Measurements from ENCODE around the gene CDC20. TPM values are rescaled to one million over a fixed set of nuclear protein-coding genes. Genes with fewer than 3 reads are reported as not detected.
A peak's percentile ranks its signal among the peaks of the same experiment; 100 is the strongest.

CDC20 gene
- total and polyA plus RNA-seq, 2 of the 8 experiments (the other 6 are each of a cell fraction or from before 2014, with no cell fraction given), result 214 to 221 TPM

DNA sequence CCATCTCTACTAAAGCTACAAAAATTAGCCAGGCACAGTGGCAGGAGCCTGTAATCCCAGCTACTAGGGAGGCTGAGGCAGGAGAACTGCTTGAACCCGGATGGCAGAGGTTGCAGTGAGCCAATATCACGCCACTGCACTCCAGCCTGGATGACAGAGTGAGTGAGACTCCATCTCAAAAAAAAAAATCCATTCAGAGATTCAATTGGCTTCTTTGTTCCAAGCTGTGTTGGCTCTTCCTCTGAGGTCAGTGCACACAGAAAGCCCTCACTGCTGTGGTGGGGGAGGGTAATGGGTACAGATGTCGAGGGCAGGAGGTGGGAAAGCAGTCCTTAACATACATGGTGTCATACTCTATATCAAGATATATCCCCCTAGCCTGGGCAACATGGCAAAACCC lies 43.3 kb upstream of the CDC20 start:
- Histone ChIP-seq H3K79me2 (ENCODE audit: control insufficient read depth in 1 of 2, insufficient read depth in 2 of 2, low read length in 2 of 2) (no peaks in the 10 kb centered on the region), H3K4me2 (ENCODE audit: insufficient read depth in 1 of 2, low read depth in 2 of 2, low read length in 2 of 2) (no peak overlapping the region), H3K36me3 (ENCODE audit: control insufficient read depth in 2 of 4, insufficient read depth in 4 of 4, low read length in 3 of 4) (no peaks in the 10 kb centered on the region), H2BK120ac (replicated peaks; ENCODE audit: low read depth, low read length) (no peak overlapping the region), H3K9ac (replicated peaks in 1 of 4; ENCODE audit: extremely low read depth in 1 of 4, low read depth in 3 of 4, low read length in 3 of 4) (no peak overlapping the region), H3K27me3 (replicated peaks in 1 of 4; ENCODE audit: control insufficient read depth in 3 of 4, extremely low read depth in 1 of 4, insufficient read depth in 3 of 4, low read length in 3 of 4) (no peaks in the 10 kb centered on the region; a peak in 2 of 7 replicates), H4K8ac (ENCODE audit: extremely low read depth, insufficient read depth, low read length) (peak overlapping the region; percentile 35; the same call in 1 of the 2 replicates), H2BK20ac (ENCODE audit: low read length) (no peak overlapping the region), H2BK5ac (ENCODE audit: low read depth, low read length) (no peak overlapping the region), H2BK15ac (ENCODE audit: low read length) (no peak overlapping the region), H3K4ac (replicated peaks; ENCODE audit: insufficient read length, low read depth, low read length) (no peak overlapping the region), H3K27ac (ENCODE audit: low read depth, low read length) (no peak overlapping the region), H3K4me1 (replicated peaks in 1 of 4; ENCODE audit: control insufficient read depth in 3 of 4, insufficient read depth in 4 of 4, low read length in 3 of 4) (peaks cover 0 to 5% (median 0%) of the 10 kb centered on the region in 4 experiments; a peak in 1 of 7 replicates), H3K14ac (ENCODE audit: insufficient read length) (no peak overlapping the region), H3K23ac (ENCODE audit: insufficient read length) (no peak overlapping the region), H3K79me1 (ENCODE audit: low read depth, low read length) (no peaks in the 10 kb centered on the region), H3K23me2 (ENCODE audit: low read depth, low read length) (no peaks in the 10 kb centered on the region), H4K5ac (ENCODE audit: insufficient read length, low read depth, low read length) (no peak overlapping the region), H3K4me3 (ENCODE audit: extremely low read depth in 1 of 4, insufficient read depth in 2 of 4, low read depth in 3 of 4, low read length in 4 of 4) (no peak overlapping the region), H4K20me1 (replicated peaks in 1 of 2; ENCODE audit: control insufficient read depth in 1 of 2, insufficient read depth in 2 of 2, low read length in 2 of 2) (no peaks in the 10 kb centered on the region), H2BK12ac (ENCODE audit: low read depth, low read length) (no peak overlapping the region), H2AK5ac (ENCODE audit: low read depth, low read length) (no peak overlapping the region), H3K18ac (ENCODE audit: extremely low read depth, low read length) (no peak overlapping the region), H3K56ac (replicated peaks; ENCODE audit: insufficient read length, low read depth, low read length) (no peak overlapping the region), H4K91ac (replicated peaks; ENCODE audit: insufficient read length, low read length) (no peak overlapping the region), H2AFZ (ENCODE audit: low read length) (no peak overlapping the region), H3K9me3 (ENCODE audit: insufficient read depth in 2 of 2, low read depth in 1 of 2, low read length in 1 of 2) (no peaks in the 10 kb centered on the region)
- DNase-seq (ENCODE audit: low read depth in 1 of 2, low spot score in 2 of 2) (no peak), FAIRE-seq (no peak)
- TF ChIP-seq EP300 (IDR thresholded peaks at IDR 0.05; ENCODE audit: borderline replicate concordance in 1 of 2, low read depth in 2 of 2, low read length in 2 of 2), result no peak
- POLR2A ChIA-PET (ENCODE audit: partially characterized antibody), result interaction anchor here (1.0 to 1.2 kb wide), 2 partner anchors 9 to 43 kb away, joined by 3 read pairs; no protein-coding TSS in a partner anchor
- CTCF ChIA-PET (ENCODE audit: partially characterized antibody), result interaction anchor here (1.1 to 3.9 kb wide), 6 partner anchors 10 to 88 kb away, joined by 3 to 19 read pairs (median 6); partner anchors contain the start of gene C1orf210
- 83% methylated on average over 3 of the region's 3 CpGs; no CpG with 5 or more reads in 1 of the 2 experiments for WGBS, 2 experiments (ENCODE audit: extremely low coverage in 1 of 2, insufficient coverage in 1 of 2, insufficient read length in 1 of 2, insufficient replicate concordance in 2 of 2, low coverage in 1 of 2, low lambda C conversion rate in 2 of 2, missing lambda C conversion rate in 1 of 2)

All from H1 (cell line).